ENCODE results near the gene BTG4. TPM values are rescaled to one million over a fixed set of nuclear protein-coding genes. Genes with fewer than 3 reads are reported as not detected.
A peak's percentile ranks its signal among the peaks of the same experiment; 100 is the strongest.

The BTG4 gene
- total and polyA plus RNA-seq, 2 experiments from 2014 or later: 0.33 TPM; not detected in 1

- in situ Hi-C loops (cut with MboI): no loop called here
- no peak overlapping the region for H2AFZ ChIP-seq
- no peak overlapping the region for H3K4me3 ChIP-seq
- H3K27ac ChIP-seq: no peak overlapping the region
- H3K27me3 ChIP-seq (replicated peaks; ENCODE audit: insufficient read depth): no peaks in the 10 kb centered on the region
- no peak for TF ChIP-seq EZH2phosphoT487 (IDR thresholded peaks at IDR 0.05; ENCODE audit: insufficient read depth, low read depth)
- TF ChIP-seq EZH2 (IDR thresholded peaks at IDR 0.05; ENCODE audit: insufficient read depth, poor library complexity, severe bottlenecking): no peak
- H3K9me3 ChIP-seq (ENCODE audit: low read depth): no peaks in the 10 kb centered on the region
- peaks cover 12% of the 10 kb centered on the region for H3K4me1 ChIP-seq (ENCODE audit: insufficient read depth)
- DNase-seq: no peak
- no peak overlapping the region for H3K9ac ChIP-seq
- no peaks in the 10 kb centered on the region for H4K20me1 ChIP-seq (ENCODE audit: insufficient read depth)
- H3K9me2 ChIP-seq (ENCODE audit: insufficient read depth): no peaks in the 10 kb centered on the region
- H3K79me2 ChIP-seq (ENCODE audit: insufficient read depth): no peaks in the 10 kb centered on the region
- 0 out of 2 replicates have a peak, but pooled peaks cover 4% of the 10 kb centered on the region for H3F3A ChIP-seq (ENCODE audit: insufficient read depth)
- H3K4me2 ChIP-seq (ENCODE audit: unreplicated experiment): no peak overlapping the region
- H3K36me3 ChIP-seq (ENCODE audit: low read depth): no peaks in the 10 kb centered on the region
- 40 to 58% methylated on average over 2 of the region's 2 CpGs for WGBS, 2 experiments (ENCODE audit: low coverage in 1 of 2, low lambda C conversion rate in 2 of 2, missing lambda C conversion rate in 2 of 2)
Observed at GRCh38 chr11:111515591-111515990, 3.4 kb upstream of the BTG4 start.

- 55 to 66% methylated on average over 28 to 38 of the region's 39 CpGs for WGBS, 2 experiments (ENCODE audit: low coverage in 1 of 2, low lambda C conversion rate in 2 of 2, missing lambda C conversion rate in 2 of 2)
- Histone ChIP-seq H3K4me2 (ENCODE audit: unreplicated experiment) (no peak within 1 kb of the TSS), H3K4me3 (no peak within 1 kb of the TSS), H3K9ac (no peak within 1 kb of the TSS), H3K9me2 (ENCODE audit: insufficient read depth) (no peaks in the 10 kb centered on the region), H3K4me1 (ENCODE audit: insufficient read depth) (peaks cover 6% of the 10 kb centered on the region; the same call in 1 of the 2 replicates), H3K27ac (no peak within 1 kb of the TSS), H2AFZ (no peak within 1 kb of the TSS), H3K79me2 (ENCODE audit: insufficient read depth) (no peaks in the 10 kb centered on the region), H3K36me3 (ENCODE audit: low read depth) (no peaks in the 10 kb centered on the region), H3K27me3 (replicated peaks; ENCODE audit: insufficient read depth) (no peaks in the 10 kb centered on the region), H3F3A (ENCODE audit: insufficient read depth) (0 out of 2 replicates have a peak, but pooled peaks cover 4% of the 10 kb centered on the region), H4K20me1 (ENCODE audit: insufficient read depth) (no peaks in the 10 kb centered on the region), H3K9me3 (ENCODE audit: low read depth) (no peaks in the 10 kb centered on the region)
- TF ChIP-seq EZH2phosphoT487 (IDR thresholded peaks at IDR 0.05; ENCODE audit: insufficient read depth, low read depth) (no peak), EZH2 (IDR thresholded peaks at IDR 0.05; ENCODE audit: insufficient read depth, poor library complexity, severe bottlenecking) (no peak)
- DNase-seq: no peak
- in situ Hi-C loops (cut with MboI): no loop called here
Observed at GRCh38 chr11:111514216-111515031, 2.2 kb upstream of the BTG4 start, which contains the start of gene HOATZ. Gene HOATZ (plus strand): TSS chr11:111514778. CDS start chr11:111514785, 7 bp downstream.

- Histone ChIP-seq H3K4me2 (ENCODE audit: unreplicated experiment) (peak overlapping the region; percentile 67), H3K36me3 (ENCODE audit: low read depth) (no peaks in the 10 kb centered on the region), H3K4me1 (ENCODE audit: insufficient read depth) (peaks cover 6% of the 10 kb centered on the region; the same call in 1 of the 2 replicates), H2AFZ (peak overlapping the region; percentile 85), H3F3A (ENCODE audit: insufficient read depth) (0 out of 2 replicates have a peak, but pooled peaks cover 4% of the 10 kb centered on the region), H3K27me3 (replicated peaks; ENCODE audit: insufficient read depth) (no peaks in the 10 kb centered on the region), H3K9me2 (ENCODE audit: insufficient read depth) (no peaks in the 10 kb centered on the region), H3K9ac (peak overlapping the region; percentile 77), H3K27ac (no peak overlapping the region), H3K4me3 (peak overlapping the region; percentile 64), H3K79me2 (ENCODE audit: insufficient read depth) (no peaks in the 10 kb centered on the region), H3K9me3 (ENCODE audit: low read depth) (no peaks in the 10 kb centered on the region), H4K20me1 (ENCODE audit: insufficient read depth) (no peaks in the 10 kb centered on the region)
- DNase-seq: no peak
- in situ Hi-C loops (cut with MboI): no loop called here
- no peak for TF ChIP-seq EZH2phosphoT487 (IDR thresholded peaks at IDR 0.05; ENCODE audit: insufficient read depth, low read depth)
- TF ChIP-seq EZH2 (IDR thresholded peaks at IDR 0.05; ENCODE audit: insufficient read depth, poor library complexity, severe bottlenecking): no peak
- 34 to 40% methylated on average over 6 of the region's 6 CpGs for WGBS, 2 experiments (ENCODE audit: low coverage in 1 of 2, low lambda C conversion rate in 2 of 2, missing lambda C conversion rate in 2 of 2)
Observed at GRCh38 chr11:111513240-111513605, 1.0 kb upstream of the BTG4 start.

- in situ Hi-C loops (cut with MboI): no loop called here
- Histone ChIP-seq H3K4me3 (no peak overlapping the region), H3K9me3 (ENCODE audit: low read depth) (no peaks in the 10 kb centered on the region), H3K27ac (no peak overlapping the region), H2AFZ (peak overlapping the region; percentile 47), H3F3A (ENCODE audit: insufficient read depth) (0 out of 2 replicates have a peak, but pooled peaks cover under 1% of the 10 kb centered on the region), H3K4me1 (ENCODE audit: insufficient read depth) (peaks cover 6% of the 10 kb centered on the region; the same call in 1 of the 2 replicates), H3K4me2 (ENCODE audit: unreplicated experiment) (no peak overlapping the region), H3K9me2 (ENCODE audit: insufficient read depth) (no peaks in the 10 kb centered on the region), H4K20me1 (ENCODE audit: insufficient read depth) (no peaks in the 10 kb centered on the region), H3K9ac (no peak overlapping the region), H3K27me3 (replicated peaks; ENCODE audit: insufficient read depth) (no peaks in the 10 kb centered on the region), H3K36me3 (ENCODE audit: low read depth) (no peaks in the 10 kb centered on the region), H3K79me2 (ENCODE audit: insufficient read depth) (no peaks in the 10 kb centered on the region)
- no peak for DNase-seq
- 95 to 98% methylated on average over 1 of the region's 1 CpG for WGBS, 2 experiments (ENCODE audit: low coverage in 1 of 2, low lambda C conversion rate in 2 of 2, missing lambda C conversion rate in 2 of 2)
- TF ChIP-seq EZH2phosphoT487 (IDR thresholded peaks at IDR 0.05; ENCODE audit: insufficient read depth, low read depth): no peak
- no peak for TF ChIP-seq EZH2 (IDR thresholded peaks at IDR 0.05; ENCODE audit: insufficient read depth, poor library complexity, severe bottlenecking)
Observed at GRCh38 chr11:111510311-111510710, 1.9 kb downstream of the BTG4 start.

All from GM23248 (cell line).